Esophagus squamous epithelium (tissue), 4 donors: ENCODE results near the gene TFCP2L1.

ENCODE experiments used
- CTCF ChIP-seq, 6 experiments: fragments of 450-650 bp in 4 of 6; fragments of 200-600 bp in 2 of 6; sonication (generic) in 2 of 6; IDR thresholded peaks; one replicate each; pipeline ENCODE4 v1.5.1; 2016 to 2019; ENCODE audit warnings: antibody characterized with exemption in 6 of 6, mild to moderate bottlenecking in 4 of 6, moderate library complexity in 4 of 6
- POLR2A ChIP-seq, 4 donors: fragments of 450-650 bp; IDR thresholded peaks; one replicate each; pipeline ENCODE4 v1.6.1; 2017; ENCODE audit warnings: antibody characterized with exemption in 4 of 4, mild to moderate bottlenecking in 4 of 4, moderate library complexity in 3 of 4

- TF ChIP-seq CTCF (IDR thresholded peaks at IDR 0.05), result no peak
- TF ChIP-seq POLR2A (IDR thresholded peaks at IDR 0.05), result no peak
Observed at GRCh38 chr2:121239969-121240368, 45.0 kb downstream of the TFCP2L1 start.
